ENCODE measurements around the gene GSTT2B.
"Not testable (repeated sequence)": the region's sequence is repeated elsewhere in the genome, so short reads cannot be mapped to it uniquely, and the experiment has no call there.

GRCh38 chr22:23966094-23966493 is 5.1 kb upstream of the GSTT2B start:
- TF ChIP-seq POLR2A (IDR thresholded peaks at IDR 0.05; ENCODE audit: low read depth); POLR2AphosphoS5 (IDR thresholded peaks at IDR 0.05): not testable (repeated sequence)
